Natural killer cell (primary cell): Measurements from ENCODE around the gene KCNH4. TPM values are rescaled to one million over a fixed set of nuclear protein-coding genes. Genes with fewer than 3 reads are reported as not detected.

Experiments
- ATAC-seq, 3 donors: fragments of 150-1000 bp in 2 of 3; fragments of 200-7000 bp in 1 of 3; cut with Tn5 transposase; 1 replicate in 1 of 3; 2 replicates in 2 of 3; pipeline ENCODE4 v1.10.0; 2021; ENCODE audit warnings: mild to moderate bottlenecking in 2 of 3, moderate library complexity in 2 of 3
- DNase-seq, 2 donors: peaks; one replicate each; pipeline versions ENCODE4 v3.0.0 to v3.0.0-alpha.2; 2013 to 2021; ENCODE audit warnings: mixed read lengths in 1 of 2
- H3K27ac ChIP-seq: one replicate; pipeline ENCODE4 v1.5.1; 2013; ENCODE audit warnings: mild to moderate bottlenecking, low read length
- H3K27me3 ChIP-seq: one replicate; pipeline ENCODE4 v1.6.1; 2013; ENCODE audit warnings: low read length; ENCODE audit not compliant: control insufficient read depth, insufficient read depth
- H3K36me3 ChIP-seq: one replicate; pipeline ENCODE4 v1.6.1; 2013; ENCODE audit warnings: low read length; ENCODE audit not compliant: control insufficient read depth, insufficient read depth
- H3K4me1 ChIP-seq: one replicate; pipeline ENCODE4 v1.6.1; 2013; ENCODE audit warnings: low read length; ENCODE audit not compliant: control insufficient read depth, insufficient read depth
- H3K4me3 ChIP-seq: one replicate; pipeline ENCODE4 v1.5.1; 2013; ENCODE audit warnings: low read length
- H3K9me3 ChIP-seq: one replicate; pipeline ENCODE4 v1.6.1; 2013; ENCODE audit warnings: low read length; ENCODE audit not compliant: control insufficient read depth, insufficient read depth
- H3K27ac Mint-ChIP-seq, 2 donors: one replicate each; pipeline ENCODE4 v1.8.0; 2022; ENCODE audit warnings: mild to moderate bottlenecking in 2 of 2, mixed read lengths in 2 of 2, moderate library complexity in 1 of 2
- H3K27me3 Mint-ChIP-seq, 2 donors: one replicate each; pipeline ENCODE4 v1.8.0; 2022; ENCODE audit warnings: low read depth in 2 of 2, mixed read lengths in 2 of 2
- H3K36me3 Mint-ChIP-seq: one replicate; pipeline ENCODE4 v1.8.0; 2022; ENCODE audit warnings: mixed read lengths
- H3K4me1 Mint-ChIP-seq, 2 donors: one replicate each; pipeline ENCODE4 v1.8.0; 2022; ENCODE audit warnings: mixed read lengths in 2 of 2
- H3K4me3 Mint-ChIP-seq: one replicate; pipeline ENCODE4 v1.8.0; 2022; ENCODE audit warnings: mild to moderate bottlenecking, moderate library complexity, mixed read lengths
- H3K9me3 Mint-ChIP-seq, 2 donors: one replicate each; pipeline ENCODE4 v1.8.0; 2022; ENCODE audit warnings: mixed read lengths in 2 of 2
- WGBS: methylation state at CpG from one replicate; pipeline ENCODE4 v1.1.7; 2013; ENCODE audit warnings: missing lambda C conversion rate; ENCODE audit not compliant: insufficient coverage; 5-methylcytosine and 5-hydroxymethylcytosine counted together
- intact Hi-C: fragments of 100-400 bp; cut with micrococcal nuclease; formaldehyde crosslinking; loops from one replicate; pipeline ENCODE4 v1.14.2; 2022
- total RNA-seq, 4 donors: library from RNA; stranded (reverse); fragments of 120-200 nt in 1 of 4; gene quantifications; one replicate each; pipeline versions ENCODE4 v1.2.3 to v1.2.4, GENCODE V29; 2013 to 2022
- TF ChIP-seq, protein P1 (sequence below): fragments of 200-600 bp; IDR thresholded peaks from one replicate; pipeline ENCODE4 v1.8.0; 2022; ENCODE audit warnings: antibody characterized with exemption

KCNH4 gene
- total RNA-seq, 3 donors from 2014 or later (not counting 1 experiment from before 2014, with no cell fraction given) = 0.12 to 0.27 (median 0.20) TPM

DNA sequence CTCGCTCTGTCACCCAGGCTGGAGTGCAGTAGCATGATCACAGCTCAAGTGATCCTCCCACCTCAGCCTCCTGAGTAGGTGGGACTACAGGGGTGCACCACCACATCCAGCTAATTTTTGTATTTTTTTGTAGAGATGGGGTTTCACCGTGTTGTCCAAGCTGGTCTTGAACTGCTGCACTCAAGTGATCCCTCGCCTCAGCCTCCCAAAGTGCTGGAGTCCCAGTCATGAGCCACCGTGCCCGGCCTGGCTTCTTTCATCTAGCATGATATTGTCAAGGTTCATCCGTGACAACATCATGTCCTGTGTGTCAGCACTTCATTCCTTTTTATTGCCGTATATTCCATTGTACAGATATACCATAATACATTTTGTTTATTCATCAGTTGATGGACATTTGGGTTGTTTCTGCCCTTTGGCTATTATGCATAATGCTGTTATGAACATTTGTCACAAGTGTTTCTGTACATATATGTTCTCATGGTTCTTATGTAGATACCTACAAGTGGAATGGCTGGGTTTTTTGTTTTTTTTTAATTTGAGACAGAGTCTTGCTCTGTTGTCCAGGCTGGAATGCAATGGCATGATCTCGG is 16.7 kb upstream of the KCNH4 start:
- no peaks in the 10 kb centered on the region for H3K9me3 ChIP-seq
- intact Hi-C loops = no loop called here
- no peaks in the 10 kb centered on the region for H3K36me3 Mint-ChIP-seq
- no peak overlapping the region for H3K4me3 ChIP-seq
- H3K4me1 Mint-ChIP-seq = peaks cover 15 to 19% of the 10 kb centered on the region in 2 donors
- WGBS = 98% methylated on average over 7 of the region's 8 CpGs
- H3K9me3 Mint-ChIP-seq = no peaks in the 10 kb centered on the region
- H3K27ac ChIP-seq = no peak overlapping the region
- peaks cover 25% of the 10 kb centered on the region for H3K4me1 ChIP-seq
- DNase-seq (no peak), ATAC-seq (no peak)
- H3K27me3 Mint-ChIP-seq = no peaks in the 10 kb centered on the region
- no peak overlapping the region for H3K4me3 Mint-ChIP-seq
- TF ChIP-seq, protein P1, sequence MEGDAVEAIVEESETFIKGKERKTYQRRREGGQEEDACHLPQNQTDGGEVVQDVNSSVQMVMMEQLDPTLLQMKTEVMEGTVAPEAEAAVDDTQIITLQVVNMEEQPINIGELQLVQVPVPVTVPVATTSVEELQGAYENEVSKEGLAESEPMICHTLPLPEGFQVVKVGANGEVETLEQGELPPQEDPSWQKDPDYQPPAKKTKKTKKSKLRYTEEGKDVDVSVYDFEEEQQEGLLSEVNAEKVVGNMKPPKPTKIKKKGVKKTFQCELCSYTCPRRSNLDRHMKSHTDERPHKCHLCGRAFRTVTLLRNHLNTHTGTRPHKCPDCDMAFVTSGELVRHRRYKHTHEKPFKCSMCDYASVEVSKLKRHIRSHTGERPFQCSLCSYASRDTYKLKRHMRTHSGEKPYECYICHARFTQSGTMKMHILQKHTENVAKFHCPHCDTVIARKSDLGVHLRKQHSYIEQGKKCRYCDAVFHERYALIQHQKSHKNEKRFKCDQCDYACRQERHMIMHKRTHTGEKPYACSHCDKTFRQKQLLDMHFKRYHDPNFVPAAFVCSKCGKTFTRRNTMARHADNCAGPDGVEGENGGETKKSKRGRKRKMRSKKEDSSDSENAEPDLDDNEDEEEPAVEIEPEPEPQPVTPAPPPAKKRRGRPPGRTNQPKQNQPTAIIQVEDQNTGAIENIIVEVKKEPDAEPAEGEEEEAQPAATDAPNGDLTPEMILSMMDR = no peak
- no peak overlapping the region for H3K27ac Mint-ChIP-seq
- H3K36me3 ChIP-seq = peaks cover 17% of the 10 kb centered on the region
- no peaks in the 10 kb centered on the region for H3K27me3 ChIP-seq

DNA sequence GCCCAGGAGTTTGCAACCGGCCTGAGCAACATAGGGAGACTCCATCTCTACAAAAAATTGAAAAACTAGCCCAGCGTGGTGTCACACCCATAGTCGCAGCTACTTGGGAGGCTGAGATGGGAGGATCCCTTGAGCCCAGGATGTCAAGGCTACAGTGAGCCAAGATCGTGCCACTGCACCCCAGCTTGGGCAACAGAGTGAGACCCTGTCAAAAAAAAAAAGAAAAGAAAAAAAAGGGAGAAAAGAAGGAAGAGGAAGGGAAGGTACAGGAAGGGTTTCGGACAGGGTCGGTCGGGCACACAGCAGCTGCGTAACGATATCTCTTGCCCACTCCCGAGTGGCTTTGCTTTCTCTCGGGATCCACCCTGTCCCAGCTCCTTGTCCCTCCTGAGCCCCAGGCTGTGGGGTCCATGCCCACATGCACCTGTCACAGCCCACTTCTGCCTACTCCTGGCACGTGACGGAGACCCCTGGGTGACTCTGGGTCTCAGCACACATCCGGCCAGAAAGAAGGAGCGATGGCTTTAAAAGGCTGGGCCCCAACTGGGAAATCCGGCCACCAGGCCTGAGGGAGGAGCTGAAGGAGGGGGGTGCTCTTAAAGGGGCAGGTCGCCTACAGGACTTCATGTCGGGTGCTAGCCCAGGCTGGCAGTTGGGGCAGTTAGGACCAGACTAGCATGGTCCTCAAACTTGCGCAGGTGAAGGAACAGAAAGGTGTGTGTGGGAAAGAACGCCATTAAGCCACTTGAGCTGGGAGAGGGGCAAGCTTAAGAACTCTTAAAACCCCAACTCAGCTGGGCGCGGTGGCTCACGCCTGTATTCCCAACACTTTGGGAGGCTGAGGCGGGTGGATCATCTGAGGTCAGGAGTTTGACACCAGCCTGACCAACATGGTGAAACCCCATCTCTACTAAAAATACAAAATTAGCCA is 13.3 kb upstream of the KCNH4 start, which contains the start of gene GHDC:
Gene GHDC (minus strand): TSS at position 526 of the 931 bp plus-strand sequence. CDS start 913 bp downstream, outside the sequence.
- intact Hi-C loops = no loop called here
- Histone ChIP-seq H3K27ac (peak within 1 kb of the TSS; percentile 72), H3K4me1 (peaks cover 27% of the 10 kb centered on the region), H3K36me3 (peaks cover 3% of the 10 kb centered on the region), H3K4me3 (peak within 1 kb of the TSS; percentile 91), H3K9me3 (no peaks in the 10 kb centered on the region), H3K27me3 (no peaks in the 10 kb centered on the region)
- TF ChIP-seq, protein P1 = no peak
- H3K27me3 Mint-ChIP-seq = no peaks in the 10 kb centered on the region
- DNase-seq = peak; percentile 81 to 85
- ATAC-seq = peak; percentile 94 to 99 (median 99)
- WGBS = 16% methylated on average over 24 of the region's 24 CpGs
- H3K27ac Mint-ChIP-seq = peak within 1 kb of the TSS; percentile 90 to 97
- H3K36me3 Mint-ChIP-seq = no peaks in the 10 kb centered on the region
- H3K4me1 Mint-ChIP-seq = peaks cover 15 to 27% of the 10 kb centered on the region in 2 donors
- H3K9me3 Mint-ChIP-seq = no peaks in the 10 kb centered on the region
- H3K4me3 Mint-ChIP-seq = peak within 1 kb of the TSS; percentile 97

DNA sequence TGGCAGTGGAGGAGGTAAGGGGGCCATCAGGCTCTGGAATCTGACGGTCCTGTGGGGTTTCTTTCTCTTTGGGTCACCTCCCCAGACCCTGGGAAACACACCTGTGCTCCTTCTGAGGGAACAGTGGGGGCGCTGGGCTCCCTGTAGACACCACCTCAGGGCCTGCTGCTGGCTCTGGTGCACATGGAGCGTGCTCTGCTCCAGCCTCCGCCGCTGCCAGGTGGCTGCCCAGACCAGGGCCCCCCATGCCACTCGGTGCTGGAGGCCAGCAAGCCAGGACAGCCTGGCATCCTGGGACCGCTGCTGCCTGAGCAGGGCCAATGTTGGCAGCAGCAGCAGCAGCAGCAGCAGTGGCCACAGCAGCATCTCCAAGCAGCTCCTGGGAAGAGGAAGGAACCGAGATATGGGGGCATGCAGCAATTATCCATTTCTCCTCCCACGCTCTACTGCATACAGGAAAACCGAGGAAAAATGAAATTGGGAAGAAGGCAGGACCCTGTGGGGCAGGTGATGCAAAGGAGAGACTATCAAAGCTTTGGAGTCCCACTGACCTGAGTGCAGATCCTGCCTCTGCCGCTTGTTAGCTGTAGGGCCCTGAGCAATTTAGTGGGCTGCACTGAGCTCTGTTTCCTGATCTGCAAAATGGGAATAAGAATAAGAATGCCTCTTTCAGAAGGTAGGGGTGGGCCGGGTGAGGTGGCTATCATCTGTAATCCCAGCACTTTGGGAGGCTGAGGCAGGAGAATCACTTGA is 12.4 kb upstream of the KCNH4 start:
- Mint-ChIP-seq H3K36me3 (no peaks in the 10 kb centered on the region), H3K4me3 (peak overlapping the region; percentile 97), H3K4me1 (peaks cover 15 to 27% of the 10 kb centered on the region in 2 donors), H3K27ac (peak overlapping the region; percentile 90 to 97), H3K9me3 (no peaks in the 10 kb centered on the region), H3K27me3 (no peaks in the 10 kb centered on the region)
- H3K4me1 ChIP-seq = peaks cover 30% of the 10 kb centered on the region
- intact Hi-C loops = no loop called here
- ATAC-seq (no peak), DNase-seq (no peak)
- TF ChIP-seq, protein P1 = no peak
- no peak overlapping the region for H3K27ac ChIP-seq
- no peaks in the 10 kb centered on the region for H3K27me3 ChIP-seq
- WGBS = 81% methylated on average over 12 of the region's 12 CpGs
- peak overlapping the region; percentile 91 for H3K4me3 ChIP-seq
- H3K9me3 ChIP-seq = no peaks in the 10 kb centered on the region
- peaks cover 3% of the 10 kb centered on the region for H3K36me3 ChIP-seq
